ENCODE measurements around the gene COG5. TPM values are rescaled to one million over a fixed set of nuclear protein-coding genes. Genes with fewer than 3 reads are reported as not detected.

The COG5 gene
- total and polyA plus RNA-seq, 2 of the 8 experiments (the other 6 are each of a cell fraction or from before 2014, with no cell fraction given), result 10.5 to 28.1 TPM

DNA sequence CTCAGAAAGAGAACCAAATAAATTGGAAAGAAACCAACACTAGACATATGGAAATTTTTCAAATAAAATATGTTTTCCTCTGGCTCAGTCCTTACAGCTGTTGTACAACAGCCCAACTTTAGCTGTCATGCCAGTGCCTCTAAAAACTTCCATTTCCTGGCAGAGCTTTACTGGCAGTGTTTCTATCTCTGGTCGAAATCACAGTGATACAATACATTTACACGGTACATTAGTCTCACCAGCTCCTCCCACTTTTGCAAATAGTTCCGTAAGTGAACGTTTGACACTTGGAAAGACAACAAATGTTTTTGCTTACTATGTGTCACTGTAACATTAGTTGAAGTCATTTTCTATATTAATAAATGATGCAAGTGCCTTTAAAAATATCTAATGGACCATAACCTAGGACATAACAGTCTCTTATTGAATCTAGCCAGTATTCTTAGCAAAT lies 46.1 kb upstream of the COG5 start:
- FAIRE-seq, result no peak

More for the DNA sequence above, 46.1 kb upstream of the COG5 start:
- Histone ChIP-seq H3K9me3 (ENCODE audit: insufficient read depth in 2 of 2, low read depth in 1 of 2, low read length in 1 of 2) (no peaks in the 10 kb centered on the region), H3K14ac (ENCODE audit: insufficient read length) (no peak overlapping the region), H2BK20ac (ENCODE audit: low read length) (no peak overlapping the region), H2BK120ac (replicated peaks; ENCODE audit: low read depth, low read length) (no peak overlapping the region), H2BK12ac (ENCODE audit: low read depth, low read length) (no peak overlapping the region), H2AK5ac (ENCODE audit: low read depth, low read length) (no peak overlapping the region), H3K4ac (replicated peaks; ENCODE audit: insufficient read length, low read depth, low read length) (no peak overlapping the region), H3K79me1 (ENCODE audit: low read depth, low read length) (no peaks in the 10 kb centered on the region), H3K23ac (ENCODE audit: insufficient read length) (no peak overlapping the region), H4K91ac (replicated peaks; ENCODE audit: insufficient read length, low read length) (no peak overlapping the region), H3K4me1 (replicated peaks in 1 of 4; ENCODE audit: control insufficient read depth in 3 of 4, insufficient read depth in 4 of 4, low read length in 3 of 4) (no peaks in the 10 kb centered on the region), H3K4me2 (ENCODE audit: insufficient read depth in 1 of 2, low read depth in 2 of 2, low read length in 2 of 2) (no peak overlapping the region), H3K36me3 (ENCODE audit: control insufficient read depth in 2 of 4, insufficient read depth in 4 of 4, low read length in 3 of 4) (no peaks in the 10 kb centered on the region; a peak in 1 of 8 replicates), H3K9ac (replicated peaks in 1 of 4; ENCODE audit: extremely low read depth in 1 of 4, low read depth in 3 of 4, low read length in 3 of 4) (no peak overlapping the region), H3K18ac (ENCODE audit: extremely low read depth, low read length) (no peak overlapping the region), H2BK5ac (ENCODE audit: low read depth, low read length) (no peak overlapping the region), H4K20me1 (replicated peaks in 1 of 2; ENCODE audit: control insufficient read depth in 1 of 2, insufficient read depth in 2 of 2, low read length in 2 of 2) (no peaks in the 10 kb centered on the region), H2AFZ (ENCODE audit: low read length) (no peak overlapping the region), H2BK15ac (ENCODE audit: low read length) (no peak overlapping the region), H3K23me2 (ENCODE audit: low read depth, low read length) (no peaks in the 10 kb centered on the region), H3K27me3 (replicated peaks in 1 of 4; ENCODE audit: control insufficient read depth in 3 of 4, extremely low read depth in 1 of 4, insufficient read depth in 3 of 4, low read length in 3 of 4) (no peaks in the 10 kb centered on the region), H4K5ac (ENCODE audit: insufficient read length, low read depth, low read length) (no peak overlapping the region), H3K79me2 (ENCODE audit: control insufficient read depth in 1 of 2, insufficient read depth in 2 of 2, low read length in 2 of 2) (no peaks in the 10 kb centered on the region), H4K8ac (ENCODE audit: extremely low read depth, insufficient read depth, low read length) (no peak overlapping the region), H3K27ac (ENCODE audit: low read depth, low read length) (no peak overlapping the region), H3K4me3 (ENCODE audit: extremely low read depth in 1 of 4, insufficient read depth in 2 of 4, low read depth in 3 of 4, low read length in 4 of 4) (no peak overlapping the region), H3K56ac (replicated peaks; ENCODE audit: insufficient read length, low read depth, low read length) (no peak overlapping the region)
- WGBS, 2 experiments (ENCODE audit: extremely low coverage in 1 of 2, insufficient coverage in 1 of 2, insufficient read length in 1 of 2, insufficient replicate concordance in 2 of 2, low coverage in 1 of 2, low lambda C conversion rate in 2 of 2, missing lambda C conversion rate in 1 of 2), result 96% methylated on average over 4 of the region's 4 CpGs; no CpG with 5 or more reads in 1 of the 2 experiments
- ChIA-PET POLR2A (ENCODE audit: partially characterized antibody) (no interaction called here), CTCF (ENCODE audit: partially characterized antibody) (interaction anchor here (0.9 to 1.2 kb wide), 3 partner anchors 35 to 116 kb away, joined by 4 read pairs; no protein-coding TSS in a partner anchor)
- no peak for DNase-seq (ENCODE audit: low read depth in 1 of 2, low spot score in 2 of 2)
- TF ChIP-seq, protein P1, sequence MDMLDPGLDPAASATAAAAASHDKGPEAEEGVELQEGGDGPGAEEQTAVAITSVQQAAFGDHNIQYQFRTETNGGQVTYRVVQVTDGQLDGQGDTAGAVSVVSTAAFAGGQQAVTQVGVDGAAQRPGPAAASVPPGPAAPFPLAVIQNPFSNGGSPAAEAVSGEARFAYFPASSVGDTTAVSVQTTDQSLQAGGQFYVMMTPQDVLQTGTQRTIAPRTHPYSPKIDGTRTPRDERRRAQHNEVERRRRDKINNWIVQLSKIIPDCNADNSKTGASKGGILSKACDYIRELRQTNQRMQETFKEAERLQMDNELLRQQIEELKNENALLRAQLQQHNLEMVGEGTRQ (IDR thresholded peaks at IDR 0.05; ENCODE audit: low read length), result no peak
- TF ChIP-seq CEBPB (IDR thresholded peaks at IDR 0.05; ENCODE audit: low read depth, low read length), result no peak
- TF ChIP-seq GABPA (IDR thresholded peaks at IDR 0.05; ENCODE audit: borderline replicate concordance, insufficient read depth, low read length), result no peak
- no peak for TF ChIP-seq CBX5 (IDR thresholded peaks at IDR 0.05; ENCODE audit: low read depth, low read length)
- no peak for TF ChIP-seq KDM1A (IDR thresholded peaks at IDR 0.05; ENCODE audit: borderline replicate concordance, low read length)
- no peak for TF ChIP-seq RNF2 (IDR thresholded peaks at IDR 0.05; ENCODE audit: borderline replicate concordance, low read depth, low read length, missing control alignments, poor library complexity, severe bottlenecking)
- no peak for TF ChIP-seq RBBP5 (IDR thresholded peaks at IDR 0.05; ENCODE audit: borderline replicate concordance, low read depth, low read length)
- no peak for TF ChIP-seq ASH2L (IDR thresholded peaks at IDR 0.05; ENCODE audit: low read length)
- TF ChIP-seq, protein P2, sequence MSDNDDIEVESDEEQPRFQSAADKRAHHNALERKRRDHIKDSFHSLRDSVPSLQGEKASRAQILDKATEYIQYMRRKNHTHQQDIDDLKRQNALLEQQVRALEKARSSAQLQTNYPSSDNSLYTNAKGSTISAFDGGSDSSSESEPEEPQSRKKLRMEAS (IDR thresholded peaks at IDR 0.05), result no peak
